GM23338 (cell line): ENCODE data around the gene PSMD2. TPM values are rescaled to one million over a fixed set of nuclear protein-coding genes. Genes with fewer than 3 reads are reported as not detected.

Source experiments
- polyA plus RNA-seq: library from polyadenylated mRNA; unstranded; fragments of >200 nt; fragmentation: Nextera tagmentation; extraction: Ambion mirVana; gene quantifications from 2 replicates; pipeline ENCODE4 v1.2.1, GENCODE V29; 2016
- small RNA-seq: library from RNA; depleted of rRNA; stranded (forward); fragments of <200 nt; gene quantifications from one replicate; pipeline ENCODE3, GENCODE V24; 2014; ENCODE audit warnings: low replicate concordance
- total RNA-seq: library from RNA; depleted of rRNA; stranded (reverse); fragments of >200 nt; shearing (Covaris generic); gene quantifications from 2 replicates; pipeline ENCODE4 v1.2.3, GENCODE V29; 2014; rRNA removed

Gene PSMD2
- total and polyA plus RNA-seq, 2 experiments from 2014 or later = 117 to 507 TPM

Small RNA genes lying within 50 kb of the gene (small RNA-seq; reads per million reads assigned to genes)
- 66.5 reads per million, percentile 99 among the genes with 10 or more reads in this experiment for gene SNORD66

Other genes with a start within 250 kb of the PSMD2 start
- gene HTR3C, start 246.2 kb upstream of the PSMD2 start, total RNA-seq = not detected in 2 replicates
- not detected in 2 replicates for gene HTR3C, start 246.2 kb upstream of the PSMD2 start, polyA plus RNA-seq
- gene HTR3E, start 202.2 kb upstream of the PSMD2 start, total RNA-seq = not detected in 2 replicates
- not detected in 2 replicates for gene HTR3E, start 202.2 kb upstream of the PSMD2 start, polyA plus RNA-seq
- gene EIF2B5, start 163.9 kb upstream of the PSMD2 start, total RNA-seq = 36.6 and 43.3 TPM in 2 replicates
- gene EIF2B5, start 163.9 kb upstream of the PSMD2 start, polyA plus RNA-seq = 26.4 and 27.8 TPM in 2 replicates
- 50.2 and 55.5 TPM in 2 replicates for gene DVL3, start 143.9 kb upstream of the PSMD2 start, total RNA-seq
- gene DVL3, start 143.9 kb upstream of the PSMD2 start, polyA plus RNA-seq = 25.6 and 33.5 TPM in 2 replicates
- gene AP2M1, start 124.4 kb upstream of the PSMD2 start, total RNA-seq = 269 and 305 TPM in 2 replicates
- gene AP2M1, start 124.4 kb upstream of the PSMD2 start, polyA plus RNA-seq = 190 and 215 TPM in 2 replicates
- gene ABCF3, start 113.0 kb upstream of the PSMD2 start, total RNA-seq = 48.9 and 60.4 TPM in 2 replicates
- gene ABCF3, start 113.0 kb upstream of the PSMD2 start, polyA plus RNA-seq = 32.7 and 33.4 TPM in 2 replicates
- 0.66 TPM in 1 of 2 replicates, not detected in the other for gene VWA5B2, start 69.7 kb upstream of the PSMD2 start, total RNA-seq
- gene VWA5B2, start 69.7 kb upstream of the PSMD2 start, polyA plus RNA-seq = not detected in 2 replicates
- 107 and 109 TPM in 2 replicates for gene ALG3, start 50.3 kb upstream of the PSMD2 start, total RNA-seq
- 76.9 and 87.9 TPM in 2 replicates for gene ALG3, start 50.3 kb upstream of the PSMD2 start, polyA plus RNA-seq
- 9.8 and 14.3 TPM in 2 replicates for gene EEF1AKMT4, start 49.6 kb upstream of the PSMD2 start, total RNA-seq
- 11.2 and 12.9 TPM in 2 replicates for gene EEF1AKMT4, start 49.6 kb upstream of the PSMD2 start, polyA plus RNA-seq
- gene CAMK2N2, start 37.7 kb upstream of the PSMD2 start, total RNA-seq = 1.3 and 1.5 TPM in 2 replicates
- gene CAMK2N2, start 37.7 kb upstream of the PSMD2 start, polyA plus RNA-seq = 0.32 and 0.63 TPM in 2 replicates
- 0.24 TPM in 1 of 2 replicates, not detected in the other for gene ECE2, start 23.2 kb upstream of the PSMD2 start, total RNA-seq
- 0.48 TPM in 1 of 2 replicates, not detected in the other for gene ECE2, start 23.2 kb upstream of the PSMD2 start, polyA plus RNA-seq
- gene EIF4G1, start 15.4 kb downstream of the PSMD2 start, total RNA-seq = 552 and 565 TPM in 2 replicates
- 227 and 239 TPM in 2 replicates for gene EIF4G1, start 15.4 kb downstream of the PSMD2 start, polyA plus RNA-seq
- 14.8 and 31.8 TPM in 2 replicates for gene FAM131A, start 38.4 kb downstream of the PSMD2 start, total RNA-seq
- gene FAM131A, start 38.4 kb downstream of the PSMD2 start, polyA plus RNA-seq = 6.7 and 9.6 TPM in 2 replicates
- gene CLCN2, start 62.4 kb downstream of the PSMD2 start, total RNA-seq = 9.2 and 10.7 TPM in 2 replicates
- 5.4 and 7.0 TPM in 2 replicates for gene CLCN2, start 62.4 kb downstream of the PSMD2 start, polyA plus RNA-seq
- gene POLR2H, start 62.5 kb downstream of the PSMD2 start, total RNA-seq = 182 and 199 TPM in 2 replicates
- gene POLR2H, start 62.5 kb downstream of the PSMD2 start, polyA plus RNA-seq = 190 and 205 TPM in 2 replicates
- 0.14 and 0.97 TPM in 2 replicates for gene THPO, start 79.0 kb downstream of the PSMD2 start, total RNA-seq
- 0.47 and 1.9 TPM in 2 replicates for gene THPO, start 79.0 kb downstream of the PSMD2 start, polyA plus RNA-seq
- 0.66 and 1.1 TPM in 2 replicates for gene CHRD, start 80.8 kb downstream of the PSMD2 start, total RNA-seq
- gene CHRD, start 80.8 kb downstream of the PSMD2 start, polyA plus RNA-seq = 0.23 and 0.34 TPM in 2 replicates